GM18951 (cell line): ENCODE data around the gene MAB21L4.

Experiments used
- POLR2A ChIP-seq: IDR thresholded peaks from 4 replicates; pipeline ENCODE4 v1.6.1; 2011; ENCODE audit warnings: mild to moderate bottlenecking; ENCODE audit not compliant: insufficient read length, insufficient read depth; ENCODE audit errors: extremely low read depth
- in situ Hi-C: fragments of 300-500 bp; cut with MboI; formaldehyde crosslinking; loops from one replicate; pipeline ENCODE4 v1.12.0; 2022; ENCODE audit warnings: low sequenced_read_pairs, mixed read lengths, inconsistent platforms; ENCODE audit not compliant: unreplicated experiment

MAB21L4 gene

GRCh38 chr2:240929364-240930095, 33.6 kb upstream of the MAB21L4 start:
- no peak for TF ChIP-seq POLR2A
- in situ Hi-C loops: no loop called here

- in situ Hi-C loops: no loop called here
- no peak for TF ChIP-seq POLR2A
These were observed 32.8 kb upstream of the MAB21L4 start for GRCh38 chr2:240928476-240929363.

GRCh38 chr2:240927390-240927781, 31.4 kb upstream of the MAB21L4 start:
- no peak for TF ChIP-seq POLR2A
- in situ Hi-C loops: no loop called here

DNA sequence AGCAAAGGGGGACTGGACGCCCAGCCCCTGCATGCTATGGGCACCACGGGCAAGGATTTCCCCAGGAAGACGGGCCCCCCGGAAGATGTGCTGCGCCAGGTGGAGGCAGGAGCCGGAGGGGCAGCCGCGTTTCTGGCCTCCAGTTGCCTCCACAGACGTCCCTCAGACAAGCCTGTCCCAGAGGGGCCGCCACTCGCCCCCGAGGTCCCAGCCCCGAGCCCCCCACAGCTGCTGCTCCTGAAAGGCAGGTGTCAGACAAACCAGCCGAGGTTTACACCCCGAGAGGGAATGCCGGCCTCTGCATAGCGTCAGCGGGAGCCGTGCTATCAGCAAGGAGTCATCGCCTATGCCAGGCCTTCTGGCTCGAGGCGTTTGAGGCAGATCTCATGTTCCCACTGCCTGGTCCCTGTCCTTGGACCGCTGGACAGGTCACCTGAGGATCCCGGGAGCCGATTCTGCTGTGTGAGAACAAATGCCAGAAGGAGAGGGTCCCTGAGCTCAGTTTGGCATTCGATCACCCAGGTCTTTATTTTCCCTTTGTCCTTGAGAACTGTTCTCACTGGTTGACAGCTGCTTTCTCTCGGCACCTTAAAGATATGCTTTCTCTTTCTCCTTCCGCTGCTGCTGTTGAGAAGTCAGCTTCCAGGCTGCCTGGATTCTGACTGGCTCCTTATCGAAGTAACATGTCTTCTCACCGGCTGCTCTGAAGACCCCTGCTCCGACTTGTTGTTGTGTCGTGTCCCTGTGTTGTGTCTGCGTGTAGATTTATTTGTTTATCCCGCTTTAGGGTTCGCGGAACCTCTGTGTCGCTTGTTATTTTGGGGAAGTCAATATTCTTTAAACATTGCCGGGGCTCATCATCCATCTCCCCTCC, 30.8 kb upstream of the MAB21L4 start:
- no peak for TF ChIP-seq POLR2A
- in situ Hi-C loops: no loop called here

DNA sequence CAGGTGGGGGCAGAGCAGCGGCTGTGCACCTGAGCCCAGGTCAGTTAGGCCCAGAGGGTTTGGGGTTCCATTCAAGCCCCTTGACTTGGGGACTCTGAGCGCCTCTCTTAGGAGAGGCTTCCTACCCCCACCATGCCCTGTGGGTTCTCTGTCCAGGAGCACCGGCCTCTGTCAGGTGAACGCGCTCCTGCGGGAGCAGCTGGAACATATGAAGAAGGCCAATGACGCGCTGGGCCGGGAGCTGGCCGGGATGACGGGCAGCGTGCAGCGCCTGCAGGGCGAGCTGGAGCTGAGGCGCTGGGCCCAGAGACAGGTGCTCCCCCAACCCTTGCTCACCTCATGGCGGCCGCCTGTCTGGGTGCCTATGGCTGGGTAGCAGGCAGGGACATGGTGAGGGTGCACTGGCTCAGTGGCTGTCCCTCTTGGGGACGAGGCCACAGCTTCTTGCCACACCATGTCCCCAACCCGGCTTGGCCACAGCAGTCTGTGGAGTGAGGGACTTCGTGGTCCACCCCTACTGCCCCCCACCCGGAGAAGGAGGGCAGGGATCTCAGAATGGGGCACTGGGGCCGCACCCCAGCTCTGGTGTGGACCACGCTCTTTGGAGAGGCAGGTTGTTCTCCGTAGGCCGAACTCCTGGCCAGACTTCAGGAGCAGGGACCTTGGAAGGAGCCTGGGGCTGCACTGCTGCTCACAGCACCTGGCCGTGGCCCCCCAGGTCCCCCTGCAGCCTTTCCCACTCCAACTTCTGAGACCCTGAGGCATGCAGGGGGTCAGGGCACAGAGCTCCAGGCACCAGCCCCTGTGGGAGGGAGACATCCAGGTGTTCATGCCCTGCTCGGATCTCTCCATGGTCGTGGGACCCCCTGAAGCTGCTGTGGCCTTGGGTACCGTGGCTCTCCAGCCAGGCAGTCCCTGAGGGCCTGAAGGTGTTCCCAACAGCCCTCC, 29.9 kb upstream of the MAB21L4 start:
- no peak for TF ChIP-seq POLR2A
- in situ Hi-C loops: no loop called here

GRCh38 chr2:240925191-240925567, 29.2 kb upstream of the MAB21L4 start:
- TF ChIP-seq POLR2A: no peak
- in situ Hi-C loops: no loop called here

DNA sequence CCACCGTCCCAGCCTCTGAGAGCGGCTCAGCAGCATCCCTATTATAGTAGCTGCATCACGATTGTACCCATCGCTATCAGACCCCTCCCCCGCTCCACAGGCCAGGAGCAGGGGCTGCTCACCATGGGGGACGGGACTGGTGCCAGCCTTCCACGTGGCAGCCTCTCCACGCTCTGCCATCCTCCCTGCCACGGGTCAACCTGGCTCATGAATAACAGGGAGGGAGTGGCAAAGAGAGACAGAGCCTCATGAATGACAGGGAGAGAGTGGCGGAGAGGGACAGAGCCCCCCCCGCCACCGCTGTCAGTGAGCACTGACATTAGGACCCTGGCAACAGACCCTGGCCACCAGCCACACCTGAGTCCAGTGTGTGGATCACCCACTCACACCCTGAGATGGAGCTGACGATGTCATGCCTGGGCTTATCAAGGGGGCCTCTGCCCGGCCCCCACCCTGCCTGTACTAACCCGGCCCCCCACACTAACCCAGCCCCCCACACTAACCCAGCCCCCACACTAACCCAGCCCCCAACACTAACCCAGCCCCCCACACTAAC, 27.1 kb upstream of the MAB21L4 start:
- in situ Hi-C loops: no loop called here

GRCh38 chr2:240922245-240922981, 26.5 kb upstream of the MAB21L4 start:
- no peak for TF ChIP-seq POLR2A
- in situ Hi-C loops: no loop called here

More for the DNA sequence above, 27.1 kb upstream of the MAB21L4 start:
- TF ChIP-seq POLR2A: no peak

- in situ Hi-C loops: no loop called here
- no peak for TF ChIP-seq POLR2A
These were observed 26.0 kb upstream of the MAB21L4 start for GRCh38 chr2:240921995-240922244.

- in situ Hi-C loops: no loop called here
- TF ChIP-seq POLR2A: no peak
These were observed 25.5 kb upstream of the MAB21L4 start for GRCh38 chr2:240921311-240921994.

GRCh38 chr2:240920783-240921231, 24.9 kb upstream of the MAB21L4 start:
- in situ Hi-C loops: no loop called here
- no peak for TF ChIP-seq POLR2A
